Ecto neural progenitor cell (in vitro differentiated cells): Measurements from ENCODE around the gene PCNA.
"Not testable (repeated sequence)": the region's sequence is repeated elsewhere in the genome, so short reads cannot be mapped to it uniquely, and the experiment has no call there.

Source experiments
- DNase-seq: peaks from one replicate; pipeline ENCODE4 v3.0.0-alpha.2; 2018; ENCODE audit warnings: low spot score

PCNA gene

DNA sequence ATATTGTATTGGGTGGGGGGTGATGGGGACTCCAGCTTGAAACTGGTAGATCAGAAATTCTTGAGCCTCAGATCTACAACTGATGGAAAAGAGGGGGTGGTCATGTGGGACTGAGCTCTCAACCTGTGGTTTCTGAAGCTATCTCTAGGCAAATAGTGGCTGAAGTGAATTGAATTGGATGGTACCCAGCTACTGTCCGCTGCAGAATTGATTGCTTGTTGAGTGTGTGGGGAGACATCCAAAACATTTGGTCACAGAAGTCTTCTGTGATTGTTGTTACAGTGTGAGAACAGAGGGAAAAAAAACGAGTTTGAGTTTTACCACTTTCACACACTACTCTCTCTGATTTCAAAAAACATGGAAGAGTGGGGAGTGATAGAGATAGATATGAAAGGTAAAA lies 21.9 kb upstream of the PCNA start:
- DNase-seq, result no peak

DNA sequence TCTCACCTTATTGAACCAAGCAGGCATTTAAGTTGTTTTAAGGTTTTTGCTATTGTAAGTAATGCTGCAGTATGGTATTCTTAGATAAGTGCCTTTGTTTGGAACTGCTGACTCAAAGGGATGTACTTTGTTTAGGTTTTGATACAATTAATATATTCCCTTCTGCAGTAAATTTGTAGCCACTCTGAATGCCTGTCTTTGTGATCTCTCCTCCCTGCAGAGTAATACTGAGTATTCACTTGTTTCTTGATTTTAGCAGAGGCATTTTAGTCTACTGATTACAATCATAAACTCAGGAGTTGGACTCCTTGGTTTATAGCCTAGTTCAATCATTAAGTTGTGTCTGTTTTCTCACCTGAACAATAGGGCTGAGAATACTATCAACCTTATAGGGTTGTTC lies 20.4 kb upstream of the PCNA start:
- DNase-seq, result no peak

GRCh38 chr20:5136096-5136495 lies 16.3 kb upstream of the PCNA start:
- DNase-seq, result no peak

GRCh38 chr20:5135363-5136012 lies 15.7 kb upstream of the PCNA start:
- no peak for DNase-seq

GRCh38 chr20:5133998-5134397 lies 14.2 kb upstream of the PCNA start:
- no peak for DNase-seq

- DNase-seq, result no peak
Observed at GRCh38 chr20:5131502-5131901, 11.7 kb upstream of the PCNA start.

DNA sequence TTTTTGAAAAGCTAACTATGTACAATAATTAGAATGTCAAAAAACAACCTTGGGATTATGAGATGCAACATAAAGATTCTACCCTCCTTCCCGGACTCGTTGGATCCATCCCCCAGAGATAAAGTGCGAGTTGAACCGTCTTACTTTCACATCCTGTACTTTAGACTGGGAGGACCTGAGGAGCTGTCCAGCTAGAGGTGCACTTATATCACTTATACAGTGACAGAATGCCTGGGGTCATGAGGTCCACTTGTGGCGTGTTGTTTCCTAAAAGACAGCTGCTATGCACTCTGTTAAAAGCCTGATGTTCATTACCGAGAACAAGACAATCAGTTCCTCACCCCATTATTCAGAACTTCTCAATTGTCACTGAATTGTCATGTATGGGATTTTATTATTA lies 9.1 kb upstream of the PCNA start:
- no peak for DNase-seq

GRCh38 chr20:5127859-5128424 lies 8.2 kb upstream of the PCNA start:
- DNase-seq, result no peak

GRCh38 chr20:5127204-5127858 lies 7.6 kb upstream of the PCNA start:
- DNase-seq, result peak; percentile 65

- peak; percentile 100 for DNase-seq
Observed at GRCh38 chr20:5126512-5127203, 6.9 kb upstream of the PCNA start, which contains the start of gene CDS2. Gene CDS2 (plus strand): TSS chr20:5127008. CDS start chr20:5127093, 85 bp downstream.

DNA sequence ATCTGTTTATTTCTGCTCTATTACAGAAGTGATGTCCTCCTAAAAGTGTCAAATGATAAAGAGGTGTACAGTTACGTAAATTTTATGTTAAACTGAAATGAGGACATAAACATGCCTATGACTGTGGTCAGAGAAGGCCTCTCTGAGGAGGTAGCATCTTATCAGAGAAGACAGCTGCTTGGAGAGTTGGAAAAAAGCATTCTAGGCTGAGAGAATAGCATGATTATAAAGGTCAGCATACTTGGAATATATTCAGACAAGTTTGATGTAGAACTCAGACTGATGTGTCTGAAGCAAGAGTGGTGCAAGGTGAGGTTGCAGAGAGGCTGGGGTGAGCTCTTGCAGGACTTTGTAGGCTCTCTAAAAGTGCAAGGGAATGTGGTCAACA lies 3.1 kb upstream of the PCNA start:
- no peak for DNase-seq

GRCh38 chr20:5120185-5120476 lies 373 bp upstream of the PCNA start:
- no peak for DNase-seq

DNA sequence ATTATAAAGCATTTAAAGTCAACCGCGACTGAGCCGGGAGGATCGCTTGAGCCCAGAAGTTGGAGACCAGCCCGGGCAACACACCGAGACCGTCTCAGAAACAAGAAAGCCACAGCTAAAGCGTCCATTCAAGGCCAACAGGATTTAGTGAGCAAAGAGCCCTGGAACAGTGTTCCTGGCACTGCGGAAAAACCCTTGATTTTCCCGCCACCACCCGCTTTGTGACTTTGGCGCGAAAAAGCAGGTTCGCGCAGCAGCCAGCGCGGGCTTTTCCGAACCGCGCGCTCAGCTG lies 669 bp downstream of the PCNA start:
- DNase-seq, result no peak

DNA sequence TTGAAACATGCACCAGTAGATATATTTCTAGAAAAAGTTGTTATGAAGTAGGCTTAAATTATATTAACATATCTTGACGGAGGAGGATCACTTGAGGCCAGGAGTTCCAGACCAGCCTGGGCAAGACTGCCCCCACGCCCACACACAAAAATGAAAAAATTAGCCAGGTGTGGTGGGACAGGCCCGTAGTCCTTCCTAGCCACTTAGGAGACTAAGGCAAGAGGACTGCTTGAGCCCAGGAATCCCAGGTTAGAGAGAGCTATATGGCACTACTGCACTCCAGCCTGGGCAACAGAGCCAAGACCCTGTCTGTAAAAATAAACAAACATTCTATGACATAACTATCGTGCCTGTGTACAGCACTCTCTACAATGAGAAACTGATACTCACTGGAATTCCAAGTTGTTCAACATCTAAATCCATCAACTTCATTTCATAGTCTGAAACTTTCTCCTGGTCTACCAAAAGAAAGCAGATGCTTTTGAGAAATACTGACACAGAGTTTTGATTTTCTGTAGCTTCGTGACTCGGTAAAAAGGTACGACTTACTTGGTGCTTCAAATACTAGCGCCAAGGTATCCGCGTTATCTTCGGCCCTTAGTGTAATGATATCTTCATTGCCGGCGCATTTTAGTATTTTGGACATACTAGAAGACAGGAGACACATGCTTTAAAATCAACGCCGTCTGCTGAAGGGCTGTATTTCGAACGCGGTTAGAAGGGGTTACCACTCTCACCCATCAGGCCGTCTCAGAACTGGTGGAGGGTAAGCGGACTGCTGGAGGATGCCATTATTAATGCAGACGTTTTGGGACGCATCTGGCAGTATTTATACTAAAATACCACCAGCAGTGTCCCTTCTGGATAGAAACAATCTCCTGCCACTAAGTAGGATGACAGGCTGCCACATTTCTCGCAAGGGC lies 1.3 kb downstream of the PCNA start:
- no peak for DNase-seq

DNA sequence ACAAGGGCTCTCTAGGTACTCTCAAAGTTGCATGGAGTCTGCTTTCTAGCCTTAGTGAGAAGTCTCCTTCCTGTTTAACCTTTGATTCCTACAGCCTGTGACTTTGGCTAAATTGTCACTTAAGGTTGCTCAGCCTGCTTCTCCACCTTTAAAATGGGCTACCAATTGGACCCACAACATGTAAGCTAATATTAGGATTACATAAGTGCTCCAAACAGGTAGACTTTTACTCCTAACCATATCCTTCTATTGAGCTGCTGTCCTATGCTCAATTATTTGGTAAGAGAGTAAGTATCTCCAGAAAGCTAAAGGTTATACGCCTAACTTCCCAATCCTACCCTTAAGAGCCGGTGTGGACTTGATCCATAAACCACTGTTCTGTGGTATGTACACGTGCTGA lies 2.9 kb downstream of the PCNA start:
- DNase-seq, result no peak

DNA sequence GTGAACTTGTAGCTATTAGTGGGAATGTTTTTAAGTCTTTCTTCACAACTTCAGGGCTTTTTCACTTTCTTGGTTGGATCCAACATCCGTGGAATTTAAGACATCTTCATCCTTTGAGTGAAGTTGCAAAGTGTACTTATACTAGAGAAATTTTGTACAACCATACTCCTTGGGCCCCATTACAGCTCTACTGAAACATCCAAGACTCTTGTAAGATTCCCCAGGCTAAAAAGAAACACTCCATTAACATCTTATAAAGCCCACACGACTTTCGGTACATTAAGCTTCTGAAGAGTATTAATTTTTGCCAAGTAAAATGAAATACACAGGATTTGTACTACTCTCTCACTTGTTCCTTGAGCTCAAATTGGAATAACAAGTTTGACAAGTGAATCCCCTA lies 5.4 kb downstream of the PCNA start:
- no peak for DNase-seq

DNA sequence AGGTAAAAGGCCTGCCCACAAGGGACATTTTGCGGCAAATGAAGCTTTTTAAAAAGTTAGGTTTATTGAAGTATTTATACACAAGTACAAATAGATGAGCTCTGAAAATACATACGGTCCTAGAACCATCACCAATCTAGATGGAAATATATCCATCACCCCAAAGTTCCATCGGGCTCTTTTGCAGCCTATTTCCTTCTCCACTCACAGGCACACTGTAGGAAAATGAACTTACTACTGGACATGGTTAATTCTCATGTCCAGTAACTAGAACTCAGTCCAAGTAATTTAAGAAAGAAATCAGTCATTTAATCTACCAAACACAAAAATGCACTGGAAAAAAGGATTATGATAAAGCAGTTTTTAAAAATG lies 6.2 kb downstream of the PCNA start:
- no peak for DNase-seq

DNA sequence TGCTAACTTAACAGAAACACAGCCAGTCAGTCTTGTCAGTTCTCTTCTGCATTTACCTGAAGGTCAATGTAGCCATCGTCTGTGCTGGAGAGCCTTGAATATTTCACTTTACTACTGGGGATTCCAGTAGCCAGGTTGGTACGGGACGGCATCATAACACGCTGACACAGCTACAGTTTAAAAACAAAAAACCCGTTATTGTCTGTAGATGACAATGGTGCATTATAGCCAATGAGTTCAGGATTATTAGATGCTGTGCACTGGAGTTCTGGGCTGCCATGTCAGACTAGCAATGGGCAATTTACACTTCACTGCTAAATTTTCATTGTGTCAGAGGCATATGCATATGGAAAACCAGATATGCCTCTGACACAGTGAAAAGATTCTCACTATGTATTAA lies 10.5 kb downstream of the PCNA start:
- no peak for DNase-seq

DNA sequence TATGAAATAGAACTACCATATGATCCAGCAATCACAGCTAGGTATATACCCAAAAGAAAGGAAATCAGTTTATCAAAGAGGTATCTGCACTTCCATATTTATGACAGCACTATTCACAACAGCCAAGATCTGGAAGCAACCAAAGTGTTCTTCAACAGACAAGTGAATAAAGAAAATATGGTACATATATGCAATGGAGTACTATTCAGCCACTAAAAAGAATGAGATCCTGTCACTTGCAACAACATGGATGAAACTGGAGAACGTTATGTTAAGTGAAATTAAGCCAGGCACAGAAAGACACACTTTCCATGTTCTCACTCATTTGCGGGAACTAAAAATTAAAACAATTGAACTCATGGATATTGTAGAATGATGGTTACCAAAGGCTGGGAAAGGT lies 15.3 kb downstream of the PCNA start:
- DNase-seq, result no peak

GRCh38 chr20:5100684-5101347 lies 18.9 kb downstream of the PCNA start:
- peak; percentile 72 for DNase-seq

GRCh38 chr20:5099909-5100308 lies 19.8 kb downstream of the PCNA start:
- not testable (repeated sequence) for DNase-seq

- DNase-seq, result not testable (repeated sequence)
Observed at GRCh38 chr20:5099009-5099408, 20.7 kb downstream of the PCNA start.
